Cardiac fibroblast (primary cell): ENCODE results near the gene SGK2.

ENCODE experiments used
- DNase-seq, 2 donors: peaks; one replicate each; pipeline versions ENCODE4 v3.0.0 to v3.0.0-alpha.2; 2010; ENCODE audit warnings: low read depth in 2 of 2
- H3K4me3 ChIP-seq, 2 donors: replicated peaks in 1 of 2; 1 replicate in 1 of 2; 2 replicates in 1 of 2; pipeline ENCODE4 v1.5.1; 2011; ENCODE audit warnings: low read depth in 2 of 2, low read length in 2 of 2, mild to moderate bottlenecking in 2 of 2, moderate library complexity in 1 of 2
- TF ChIP-seq, protein P1 (sequence below): IDR thresholded peaks from one replicate; pipeline ENCODE4 v1.5.1; 2011; ENCODE audit warnings: low read depth, mild to moderate bottlenecking, low read length, inconsistent platforms

SGK2 gene

GRCh38 chr20:43535370-43536004 is 23.3 kb upstream of the SGK2 start:
- TF ChIP-seq, protein P1, sequence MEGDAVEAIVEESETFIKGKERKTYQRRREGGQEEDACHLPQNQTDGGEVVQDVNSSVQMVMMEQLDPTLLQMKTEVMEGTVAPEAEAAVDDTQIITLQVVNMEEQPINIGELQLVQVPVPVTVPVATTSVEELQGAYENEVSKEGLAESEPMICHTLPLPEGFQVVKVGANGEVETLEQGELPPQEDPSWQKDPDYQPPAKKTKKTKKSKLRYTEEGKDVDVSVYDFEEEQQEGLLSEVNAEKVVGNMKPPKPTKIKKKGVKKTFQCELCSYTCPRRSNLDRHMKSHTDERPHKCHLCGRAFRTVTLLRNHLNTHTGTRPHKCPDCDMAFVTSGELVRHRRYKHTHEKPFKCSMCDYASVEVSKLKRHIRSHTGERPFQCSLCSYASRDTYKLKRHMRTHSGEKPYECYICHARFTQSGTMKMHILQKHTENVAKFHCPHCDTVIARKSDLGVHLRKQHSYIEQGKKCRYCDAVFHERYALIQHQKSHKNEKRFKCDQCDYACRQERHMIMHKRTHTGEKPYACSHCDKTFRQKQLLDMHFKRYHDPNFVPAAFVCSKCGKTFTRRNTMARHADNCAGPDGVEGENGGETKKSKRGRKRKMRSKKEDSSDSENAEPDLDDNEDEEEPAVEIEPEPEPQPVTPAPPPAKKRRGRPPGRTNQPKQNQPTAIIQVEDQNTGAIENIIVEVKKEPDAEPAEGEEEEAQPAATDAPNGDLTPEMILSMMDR: no peak
- no peak overlapping the region for H3K4me3 ChIP-seq
- no peak for DNase-seq

GRCh38 chr20:43536041-43536816 is 22.6 kb upstream of the SGK2 start:
- TF ChIP-seq, protein P1: no peak
- DNase-seq: no peak
- no peak overlapping the region for H3K4me3 ChIP-seq

DNA sequence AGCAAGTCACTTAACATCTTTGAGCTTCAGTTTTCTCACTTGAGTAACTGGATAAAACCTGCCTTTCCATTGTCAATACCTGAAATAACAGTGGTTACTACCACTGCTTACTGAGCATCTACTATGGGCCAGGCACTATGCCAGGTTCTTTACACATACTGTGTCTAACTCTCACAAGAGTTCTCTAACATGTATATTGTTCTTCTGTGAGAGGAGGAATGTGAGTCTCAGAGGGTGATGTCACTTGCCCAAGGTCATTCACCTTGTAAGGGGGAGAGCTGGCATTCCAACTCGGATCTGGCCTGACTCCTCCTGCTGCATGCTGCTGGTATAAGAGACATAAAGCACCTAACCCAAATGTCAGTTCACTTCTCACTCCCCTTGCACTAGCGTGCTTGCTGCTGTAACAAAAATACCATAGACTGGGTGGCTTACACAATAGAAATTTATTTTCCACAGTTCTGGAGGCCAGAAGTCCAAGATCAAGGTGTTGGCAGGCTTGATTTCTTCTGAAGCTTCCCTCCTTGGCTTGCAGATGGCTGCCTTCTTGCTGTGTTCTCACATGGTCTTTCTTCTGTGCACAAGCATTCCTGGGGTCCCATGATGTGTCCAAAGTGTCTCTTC is 21.9 kb upstream of the SGK2 start:
- DNase-seq: peak in 1 of 2 donors; percentile 53
- TF ChIP-seq, protein P1: no peak
- no peak overlapping the region for H3K4me3 ChIP-seq

DNA sequence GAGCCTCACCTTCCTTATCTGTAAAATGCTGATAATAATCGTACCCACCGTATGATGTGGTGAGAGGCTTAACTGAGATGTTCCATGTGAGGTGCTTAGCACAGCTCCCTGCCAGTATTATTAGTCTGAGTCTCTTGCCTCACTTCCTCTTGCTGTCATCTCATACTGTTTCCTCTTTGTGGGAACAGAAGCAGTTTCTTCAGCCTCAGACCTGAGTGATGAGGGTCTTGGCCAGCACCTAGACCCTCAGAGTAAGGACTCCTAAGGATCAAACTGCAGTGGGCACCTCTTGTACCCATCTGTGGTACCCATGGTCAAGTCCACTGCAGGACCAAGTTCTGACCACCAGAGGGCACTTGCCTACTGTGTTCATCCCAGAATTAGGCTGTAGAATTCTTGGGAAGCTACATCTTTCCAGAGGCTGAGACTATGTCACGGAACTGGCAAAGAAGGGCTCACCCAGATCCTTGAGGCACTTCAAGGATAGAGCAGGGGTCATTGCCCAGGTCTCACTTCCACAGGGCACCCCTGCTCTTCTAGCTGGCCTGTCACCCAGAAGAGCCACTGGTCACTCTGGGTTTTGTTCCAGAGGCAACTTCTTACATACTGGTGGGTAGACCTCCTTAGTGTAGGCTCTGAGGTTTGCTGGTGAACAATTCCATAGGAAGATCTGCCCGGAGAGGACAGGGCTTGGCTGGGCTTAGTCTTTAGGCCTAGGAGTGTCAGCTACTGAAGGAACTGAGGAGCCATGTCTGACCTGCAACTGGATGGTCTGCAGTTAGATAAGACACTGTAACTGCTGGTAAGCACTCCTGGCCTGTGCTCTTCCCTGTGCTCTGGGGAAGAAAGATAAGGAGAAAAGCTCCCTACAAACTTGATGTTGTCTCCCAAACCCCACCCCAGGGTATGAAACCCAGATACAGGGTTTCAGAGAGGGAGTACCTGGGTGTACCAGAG is 20.6 kb upstream of the SGK2 start:
- peak; percentile 74 to 75 for DNase-seq
- TF ChIP-seq, protein P1: peak; percentile 95
- no peak overlapping the region for H3K4me3 ChIP-seq

DNA sequence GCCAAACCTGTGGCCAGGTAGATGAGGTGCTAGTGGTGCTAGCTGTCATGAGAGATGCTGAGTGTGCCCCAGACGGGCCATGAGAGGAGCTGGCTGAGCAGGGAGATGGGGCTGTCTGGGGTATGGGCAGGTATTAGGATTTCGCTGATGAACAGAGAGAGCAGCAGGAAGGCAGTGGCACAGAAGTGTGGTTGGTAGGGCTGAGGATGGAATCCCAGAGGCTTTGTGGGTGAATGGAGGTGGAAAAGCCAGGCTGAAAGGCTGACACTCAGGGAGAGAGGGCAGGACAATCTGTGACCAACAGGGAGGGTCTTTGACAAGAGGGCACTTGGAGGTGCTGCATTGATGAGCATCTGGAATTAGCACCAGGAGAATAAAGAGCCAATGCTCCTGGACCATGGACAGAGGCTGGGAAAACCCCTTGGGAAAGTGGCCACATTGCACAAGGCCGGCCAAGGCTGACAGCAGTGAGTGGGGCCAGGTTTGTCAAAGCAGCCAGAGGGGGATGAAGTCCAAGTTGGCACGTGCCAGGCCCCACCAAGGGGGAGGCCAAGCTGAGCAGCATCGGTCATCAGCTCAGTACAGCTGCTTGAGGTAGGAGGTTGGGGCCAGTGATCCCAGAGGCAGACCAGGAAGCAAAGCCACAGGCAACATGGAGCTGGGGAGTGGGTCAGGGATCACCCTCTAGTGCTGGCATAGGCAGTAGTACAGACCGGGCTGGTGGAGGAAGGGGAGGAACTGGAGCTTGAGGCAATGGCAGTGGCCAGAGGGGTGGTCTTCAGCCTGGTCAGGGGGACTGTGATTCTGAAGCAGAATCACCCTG is 19.7 kb upstream of the SGK2 start:
- H3K4me3 ChIP-seq: no peak overlapping the region
- DNase-seq: no peak
- TF ChIP-seq, protein P1: no peak
